Peyer's patch (tissue), 4 donors: ENCODE data around the gene SERBP1. TPM values are rescaled to one million over a fixed set of nuclear protein-coding genes. Genes with fewer than 3 reads are reported as not detected.

Source experiments
- DNase-seq, 3 donors: peaks; one replicate each; pipeline ENCODE4 v3.0.0-alpha.2; 2017 to 2019
- H3K27ac ChIP-seq, 4 donors: fragments of 200-600 bp; sonication (generic); one replicate each; pipeline ENCODE4 v1.5.1; 2016 to 2019
- H3K27me3 ChIP-seq, 2 donors: fragments of 200-600 bp; sonication (generic); one replicate each; pipeline ENCODE4 v1.5.1; 2019
- H3K36me3 ChIP-seq, 3 donors: fragments of 200-600 bp; sonication (generic); one replicate each; pipeline ENCODE4 v1.5.1; 2016 to 2019
- H3K4me1 ChIP-seq, 4 donors: fragments of 200-600 bp; sonication (generic); one replicate each; pipeline ENCODE4 v1.5.1; 2016 to 2019
- H3K4me3 ChIP-seq, 4 donors: fragments of 200-600 bp; sonication (generic); 1 replicate in 3 of 4; 2 replicates in 1 of 4; pipeline ENCODE4 v1.5.1; 2016 to 2019; ENCODE audit warnings: mild to moderate bottlenecking in 1 of 4
- H3K9me3 ChIP-seq, 4 donors: fragments of 200-600 bp; sonication (generic); one replicate each; pipeline ENCODE4 v1.5.1; 2016 to 2019; ENCODE audit warnings: mild to moderate bottlenecking in 1 of 4
- CTCF ChIP-seq, 6 experiments: fragments of 450-650 bp in 4 of 6; fragments of 200-600 bp in 2 of 6; sonication (generic) in 1 of 6; IDR thresholded peaks; one replicate each; pipeline ENCODE4 v1.5.1; 2017 to 2019; ENCODE audit warnings: antibody characterized with exemption in 6 of 6, mild to moderate bottlenecking in 3 of 6, moderate library complexity in 1 of 6
- POLR2A ChIP-seq, 2 donors: fragments of 450-650 bp; IDR thresholded peaks; one replicate each; pipeline ENCODE4 v1.5.1; 2017; ENCODE audit warnings: antibody characterized with exemption in 2 of 2, mild to moderate bottlenecking in 2 of 2, moderate library complexity in 2 of 2
- total RNA-seq, 4 donors: library from RNA; depleted of rRNA; stranded (reverse); fragments of >200 nt; gene quantifications; one replicate each; pipeline ENCODE4 v1.1.0, GENCODE V29; 2016

The SERBP1 gene
- total RNA-seq, 4 donors from 2014 or later = 99.5 to 171 (median 103) TPM

- no peaks in the 10 kb centered on the region for H3K9me3 ChIP-seq
- H3K36me3 ChIP-seq = no peaks in the 10 kb centered on the region
- no peak overlapping the region for H3K4me3 ChIP-seq
- no peaks in the 10 kb centered on the region for H3K27me3 ChIP-seq
- DNase-seq = no peak
- no peaks in the 10 kb centered on the region for H3K4me1 ChIP-seq
- TF ChIP-seq CTCF (IDR thresholded peaks at IDR 0.05) (no peak), POLR2A (IDR thresholded peaks at IDR 0.05) (no peak)
- no peak overlapping the region for H3K27ac ChIP-seq
Measured at GRCh38 chr1:67377253-67377652, 52.9 kb downstream of the SERBP1 start.

GRCh38 chr1:67376381-67376780, 53.8 kb downstream of the SERBP1 start:
- Histone ChIP-seq H3K4me1 (no peaks in the 10 kb centered on the region), H3K9me3 (no peaks in the 10 kb centered on the region), H3K27me3 (no peaks in the 10 kb centered on the region), H3K36me3 (no peaks in the 10 kb centered on the region), H3K4me3 (no peak overlapping the region), H3K27ac (no peak overlapping the region)
- no peak for DNase-seq
- TF ChIP-seq CTCF (IDR thresholded peaks at IDR 0.05) = no peak
- no peak for TF ChIP-seq POLR2A (IDR thresholded peaks at IDR 0.05)

GRCh38 chr1:67372898-67373297, 57.3 kb downstream of the SERBP1 start:
- no peaks in the 10 kb centered on the region for H3K27me3 ChIP-seq
- H3K4me1 ChIP-seq = no peaks in the 10 kb centered on the region
- H3K27ac ChIP-seq = no peak overlapping the region
- DNase-seq = no peak
- H3K4me3 ChIP-seq = no peak overlapping the region
- no peaks in the 10 kb centered on the region for H3K36me3 ChIP-seq
- TF ChIP-seq CTCF (IDR thresholded peaks at IDR 0.05) (no peak), POLR2A (IDR thresholded peaks at IDR 0.05) (no peak)
- H3K9me3 ChIP-seq = no peaks in the 10 kb centered on the region

- Histone ChIP-seq H3K27me3 (no peaks in the 10 kb centered on the region), H3K4me3 (no peak overlapping the region), H3K27ac (no peak overlapping the region), H3K9me3 (no peaks in the 10 kb centered on the region), H3K36me3 (no peaks in the 10 kb centered on the region), H3K4me1 (no peaks in the 10 kb centered on the region)
- DNase-seq = no peak
- TF ChIP-seq CTCF (IDR thresholded peaks at IDR 0.05) (no peak), POLR2A (IDR thresholded peaks at IDR 0.05) (no peak)
Measured at GRCh38 chr1:67372136-67372535, 58.1 kb downstream of the SERBP1 start.

GRCh38 chr1:67371681-67372080, 58.5 kb downstream of the SERBP1 start:
- Histone ChIP-seq H3K9me3 (no peaks in the 10 kb centered on the region), H3K27ac (no peak overlapping the region), H3K36me3 (no peaks in the 10 kb centered on the region), H3K4me3 (no peak overlapping the region), H3K27me3 (no peaks in the 10 kb centered on the region), H3K4me1 (no peaks in the 10 kb centered on the region)
- TF ChIP-seq POLR2A (IDR thresholded peaks at IDR 0.05) = no peak
- DNase-seq = no peak

GRCh38 chr1:67371043-67371442, 59.2 kb downstream of the SERBP1 start:
- Histone ChIP-seq H3K4me1 (no peaks in the 10 kb centered on the region), H3K4me3 (no peak overlapping the region), H3K27ac (no peak overlapping the region), H3K9me3 (no peaks in the 10 kb centered on the region), H3K27me3 (no peaks in the 10 kb centered on the region), H3K36me3 (no peaks in the 10 kb centered on the region)
- TF ChIP-seq CTCF (IDR thresholded peaks at IDR 0.05) (no peak), POLR2A (IDR thresholded peaks at IDR 0.05) (no peak)
- no peak for DNase-seq
